ENCODE measurements around the gene PPM1E. TPM values are rescaled to one million over a fixed set of nuclear protein-coding genes. Genes with fewer than 3 reads are reported as not detected.

Gene PPM1E
- total and polyA plus RNA-seq, 2 experiments from 2014 or later, result 0.42 to 0.77 TPM

DNA sequence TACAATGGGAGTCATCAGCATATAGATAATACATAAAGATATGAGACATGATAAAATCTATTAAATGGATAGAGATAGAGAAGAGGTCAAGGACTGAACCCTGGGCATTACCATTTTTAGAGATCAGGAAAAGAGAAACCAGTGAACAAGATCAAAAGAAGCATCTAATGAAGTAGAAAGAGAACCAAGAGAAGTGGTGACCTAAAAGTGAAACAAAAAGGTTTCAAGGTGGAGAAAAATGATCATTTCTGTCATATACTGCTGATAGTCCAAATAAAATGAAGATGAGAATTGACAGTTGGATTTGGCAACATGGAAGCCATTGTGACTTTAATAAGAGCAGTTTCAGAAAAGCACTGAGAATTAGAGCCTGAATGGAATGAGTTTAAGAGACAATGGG, 165.1 kb downstream of the PPM1E start:
- Histone ChIP-seq H3K9me3 (ENCODE audit: low read depth) (no peaks in the 10 kb centered on the region), H3K4me1 (ENCODE audit: insufficient read depth) (no peaks in the 10 kb centered on the region), H3K27ac (no peak overlapping the region), H3K79me2 (no peaks in the 10 kb centered on the region), H3K36me3 (replicated peaks; ENCODE audit: insufficient read depth, low read depth) (no peaks in the 10 kb centered on the region), H3K27me3 (no peaks in the 10 kb centered on the region), H4K20me1 (ENCODE audit: insufficient read depth, poor library complexity, severe bottlenecking) (no peaks in the 10 kb centered on the region), H3K4me3 (no peak overlapping the region), H3K9me2 (replicated peaks; ENCODE audit: insufficient read depth) (no peaks in the 10 kb centered on the region), H3K4me2 (no peak overlapping the region), H2AFZ (no peak overlapping the region)
- no peak for TF ChIP-seq EZH2phosphoT487 (IDR thresholded peaks at IDR 0.05; ENCODE audit: low read depth, severe bottlenecking, unreplicated experiment)
- TF ChIP-seq EZH2 (IDR thresholded peaks at IDR 0.05; ENCODE audit: borderline replicate concordance), result no peak
- TF ChIP-seq, protein P1, sequence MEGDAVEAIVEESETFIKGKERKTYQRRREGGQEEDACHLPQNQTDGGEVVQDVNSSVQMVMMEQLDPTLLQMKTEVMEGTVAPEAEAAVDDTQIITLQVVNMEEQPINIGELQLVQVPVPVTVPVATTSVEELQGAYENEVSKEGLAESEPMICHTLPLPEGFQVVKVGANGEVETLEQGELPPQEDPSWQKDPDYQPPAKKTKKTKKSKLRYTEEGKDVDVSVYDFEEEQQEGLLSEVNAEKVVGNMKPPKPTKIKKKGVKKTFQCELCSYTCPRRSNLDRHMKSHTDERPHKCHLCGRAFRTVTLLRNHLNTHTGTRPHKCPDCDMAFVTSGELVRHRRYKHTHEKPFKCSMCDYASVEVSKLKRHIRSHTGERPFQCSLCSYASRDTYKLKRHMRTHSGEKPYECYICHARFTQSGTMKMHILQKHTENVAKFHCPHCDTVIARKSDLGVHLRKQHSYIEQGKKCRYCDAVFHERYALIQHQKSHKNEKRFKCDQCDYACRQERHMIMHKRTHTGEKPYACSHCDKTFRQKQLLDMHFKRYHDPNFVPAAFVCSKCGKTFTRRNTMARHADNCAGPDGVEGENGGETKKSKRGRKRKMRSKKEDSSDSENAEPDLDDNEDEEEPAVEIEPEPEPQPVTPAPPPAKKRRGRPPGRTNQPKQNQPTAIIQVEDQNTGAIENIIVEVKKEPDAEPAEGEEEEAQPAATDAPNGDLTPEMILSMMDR (IDR thresholded peaks at IDR 0.05; ENCODE audit: poor library complexity), result no peak
- DNase-seq (ENCODE audit: low spot score), result no peak

DNA sequence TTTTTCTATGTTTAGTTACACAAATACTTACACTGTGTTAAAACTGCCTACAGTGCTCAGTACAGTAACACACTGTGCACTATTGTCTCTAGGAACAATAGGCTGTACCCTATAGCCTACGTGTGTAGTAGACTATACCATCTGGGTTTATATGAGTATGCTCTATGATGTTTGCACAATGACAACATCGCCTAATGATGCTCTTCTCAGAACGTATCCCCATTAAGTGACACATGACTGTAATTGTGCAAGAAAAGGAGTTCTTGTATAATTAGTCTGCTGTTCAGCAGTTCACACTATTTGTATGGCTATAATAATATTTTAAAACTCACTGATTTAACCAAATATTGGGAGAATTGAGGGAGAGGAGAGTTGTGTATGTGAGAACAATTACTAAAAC, 177.3 kb downstream of the PPM1E start:
- no peaks in the 10 kb centered on the region for H3K4me1 ChIP-seq (ENCODE audit: insufficient read depth)
- no peaks in the 10 kb centered on the region for H4K20me1 ChIP-seq (ENCODE audit: insufficient read depth, poor library complexity, severe bottlenecking)
- no peaks in the 10 kb centered on the region for H3K36me3 ChIP-seq (replicated peaks; ENCODE audit: insufficient read depth, low read depth)
- 79% methylated on average over 3 of the region's 3 CpGs for WGBS (ENCODE audit: low lambda C conversion rate, missing lambda C conversion rate)
- no peaks in the 10 kb centered on the region for H3K9me2 ChIP-seq (replicated peaks; ENCODE audit: insufficient read depth)
- no peak overlapping the region for H3K27ac ChIP-seq
- H3K4me2 ChIP-seq, result no peak overlapping the region
- TF ChIP-seq, protein P1 (IDR thresholded peaks at IDR 0.05; ENCODE audit: poor library complexity), result no peak
- TF ChIP-seq EZH2 (IDR thresholded peaks at IDR 0.05; ENCODE audit: borderline replicate concordance), result no peak
- TF ChIP-seq EZH2phosphoT487 (IDR thresholded peaks at IDR 0.05; ENCODE audit: low read depth, severe bottlenecking, unreplicated experiment), result no peak
- H3K27me3 ChIP-seq, result no peaks in the 10 kb centered on the region
- no peak for DNase-seq (ENCODE audit: low spot score)
- no peak overlapping the region for H3K4me3 ChIP-seq
- no peaks in the 10 kb centered on the region for H3K79me2 ChIP-seq
- H3K9me3 ChIP-seq (ENCODE audit: low read depth), result no peaks in the 10 kb centered on the region
- H2AFZ ChIP-seq, result no peak overlapping the region

DNA sequence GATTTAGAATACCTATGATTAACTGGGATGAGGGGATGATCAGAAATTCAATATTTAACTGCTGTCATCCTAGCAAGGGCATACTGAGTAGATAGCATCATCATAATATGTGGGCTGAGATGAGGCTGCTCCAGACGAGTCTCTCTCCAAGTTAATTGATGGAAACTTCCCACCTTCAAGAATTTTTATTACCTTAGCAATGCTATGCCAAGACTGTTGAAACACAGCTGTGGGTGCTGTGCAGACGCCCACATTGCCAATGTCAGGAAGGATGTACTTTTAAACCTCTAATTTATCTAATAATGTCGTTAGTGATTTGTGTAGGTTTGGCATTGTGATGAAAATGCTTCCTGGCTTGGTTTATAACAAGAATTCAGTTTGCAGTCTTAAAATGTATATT, 180.6 kb downstream of the PPM1E start:
- no peak for TF ChIP-seq EZH2phosphoT487 (IDR thresholded peaks at IDR 0.05; ENCODE audit: low read depth, severe bottlenecking, unreplicated experiment)
- TF ChIP-seq EZH2 (IDR thresholded peaks at IDR 0.05; ENCODE audit: borderline replicate concordance), result no peak
- TF ChIP-seq, protein P1 (IDR thresholded peaks at IDR 0.05; ENCODE audit: poor library complexity), result no peak
- 71% methylated on average over 3 of the region's 3 CpGs for WGBS (ENCODE audit: low lambda C conversion rate, missing lambda C conversion rate)
- H3K4me1 ChIP-seq (ENCODE audit: insufficient read depth), result no peaks in the 10 kb centered on the region

DNA sequence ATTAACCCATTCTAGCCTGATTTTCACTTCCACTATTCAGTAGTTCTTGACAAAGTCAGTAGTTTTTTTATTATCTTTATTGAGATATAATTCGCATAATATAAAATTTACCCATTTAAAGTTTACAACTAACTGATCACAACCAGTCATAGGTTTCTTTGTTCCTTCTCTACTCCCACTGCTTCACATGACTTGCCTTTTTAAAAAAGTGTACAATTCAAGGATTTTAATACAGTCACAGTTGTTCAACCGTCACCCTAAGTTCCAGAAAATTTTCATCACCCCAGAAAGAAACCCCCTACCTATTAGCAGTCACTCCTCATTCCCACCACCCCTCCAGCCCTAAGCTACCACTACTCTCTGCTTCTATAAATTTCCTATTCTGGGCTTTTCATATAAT, 188.5 kb downstream of the PPM1E start:
- Histone ChIP-seq H4K20me1 (ENCODE audit: insufficient read depth, poor library complexity, severe bottlenecking) (no peaks in the 10 kb centered on the region), H3K4me2 (no peak overlapping the region), H2AFZ (no peak overlapping the region), H3K9me2 (replicated peaks; ENCODE audit: insufficient read depth) (no peaks in the 10 kb centered on the region), H3K27me3 (no peaks in the 10 kb centered on the region), H3K9me3 (ENCODE audit: low read depth) (no peaks in the 10 kb centered on the region), H3K4me3 (no peak overlapping the region), H3K36me3 (replicated peaks; ENCODE audit: insufficient read depth, low read depth) (no peaks in the 10 kb centered on the region), H3K4me1 (ENCODE audit: insufficient read depth) (no peaks in the 10 kb centered on the region), H3K27ac (no peak overlapping the region), H3K79me2 (no peaks in the 10 kb centered on the region)
- TF ChIP-seq, protein P1 (IDR thresholded peaks at IDR 0.05; ENCODE audit: poor library complexity), result no peak
- TF ChIP-seq EZH2phosphoT487 (IDR thresholded peaks at IDR 0.05; ENCODE audit: low read depth, severe bottlenecking, unreplicated experiment), result no peak
- no peak for TF ChIP-seq EZH2 (IDR thresholded peaks at IDR 0.05; ENCODE audit: borderline replicate concordance)
- DNase-seq (ENCODE audit: low spot score), result no peak
- 94% methylated on average over 2 of the region's 2 CpGs for WGBS (ENCODE audit: low lambda C conversion rate, missing lambda C conversion rate)

More for the DNA sequence above, 180.6 kb downstream of the PPM1E start:
- Histone ChIP-seq H3K36me3 (replicated peaks; ENCODE audit: insufficient read depth, low read depth) (no peaks in the 10 kb centered on the region), H3K9me3 (ENCODE audit: low read depth) (no peaks in the 10 kb centered on the region), H3K27me3 (no peaks in the 10 kb centered on the region), H4K20me1 (ENCODE audit: insufficient read depth, poor library complexity, severe bottlenecking) (no peaks in the 10 kb centered on the region), H3K27ac (no peak overlapping the region), H3K4me3 (no peak overlapping the region), H3K4me2 (no peak overlapping the region), H2AFZ (no peak overlapping the region), H3K9me2 (replicated peaks; ENCODE audit: insufficient read depth) (no peaks in the 10 kb centered on the region), H3K79me2 (no peaks in the 10 kb centered on the region)
- no peak for DNase-seq (ENCODE audit: low spot score)
